Measurements from ENCODE around the gene OPN5. TPM values are rescaled to one million over a fixed set of nuclear protein-coding genes. Genes with fewer than 3 reads are reported as not detected.

OPN5 gene
- total and polyA plus RNA-seq, 8 donors, result not detected

GRCh38 chr6:47785182-47785581 lies 3.4 kb downstream of the OPN5 start:
- TF ChIP-seq CTCF (IDR thresholded peaks at IDR 0.05), result no peak
- Histone ChIP-seq H3K27me3 (peaks cover 0 to 10% (median 0%) of the 10 kb centered on the region in 4 donors), H3K4me1 (peaks cover 0 to 3% (median 0%) of the 10 kb centered on the region in 3 donors), H3K27ac (no peak overlapping the region), H3K36me3 (no peaks in the 10 kb centered on the region), H3K9me3 (no peaks in the 10 kb centered on the region), H3K4me3 (no peak overlapping the region)
- 38 to 42% methylated on average over 2 of the region's 2 CpGs for WGBS, 2 donors
- ATAC-seq, result no peak
- DNase-seq, result no peak
- FAIRE-seq, result no peak
- intact Hi-C loops (cut with DNase I), result no loop called here

GRCh38 chr6:47787620-47788497 lies 6.0 kb downstream of the OPN5 start:
- no peaks in the 10 kb centered on the region for H3K9me3 ChIP-seq
- WGBS, 2 donors, result 12 to 13% methylated on average over 20 of the region's 20 CpGs
- peaks cover 0 to 3% (median 0%) of the 10 kb centered on the region in 3 donors for H3K4me1 ChIP-seq
- H3K4me3 ChIP-seq, result peak overlapping the region in 1 of 4 donors; percentile 6
- FAIRE-seq (no peak), ATAC-seq (peak; percentile 89 to 98 (median 96)), DNase-seq (peak; percentile 31 to 86 (median 66))
- no peak overlapping the region for H3K27ac ChIP-seq
- intact Hi-C loops (cut with DNase I), result no loop called here
- peaks cover 0 to 14% (median 0%) of the 10 kb centered on the region in 4 donors for H3K27me3 ChIP-seq
- H3K36me3 ChIP-seq, result no peaks in the 10 kb centered on the region
- peak; percentile 85 to 94 (median 86) for TF ChIP-seq CTCF (IDR thresholded peaks at IDR 0.05)

DNA sequence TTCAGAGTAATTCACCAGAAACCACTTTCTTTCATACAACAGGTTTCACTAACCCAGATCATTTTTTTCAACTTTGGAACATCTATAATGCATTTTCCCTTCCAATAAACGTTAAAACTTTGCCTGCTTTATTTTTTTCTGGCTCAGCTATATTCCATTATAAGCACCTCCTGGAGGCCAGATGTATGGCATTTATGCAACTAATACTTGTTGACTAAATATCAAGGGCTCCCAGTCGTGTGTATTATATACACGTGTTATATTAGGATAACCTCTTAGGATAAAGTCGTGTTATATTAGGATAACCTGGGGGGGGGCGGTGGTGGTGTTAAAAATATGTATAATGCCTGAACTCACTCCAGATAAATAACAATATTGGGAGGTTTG lies 6.7 kb downstream of the OPN5 start:
- Histone ChIP-seq H3K36me3 (no peaks in the 10 kb centered on the region), H3K9me3 (no peaks in the 10 kb centered on the region), H3K27ac (no peak overlapping the region), H3K27me3 (peaks cover 0 to 14% (median 0%) of the 10 kb centered on the region in 4 donors), H3K4me1 (peaks cover 0 to 3% (median 0%) of the 10 kb centered on the region in 3 donors), H3K4me3 (no peak overlapping the region)
- ATAC-seq, result peak in 1 of 4 donors; percentile 8
- intact Hi-C loops (cut with DNase I), result no loop called here
- WGBS, 2 donors, result 33 to 39% methylated on average over 5 of the region's 5 CpGs
- TF ChIP-seq CTCF (IDR thresholded peaks at IDR 0.05), result no peak
- no peak for FAIRE-seq
- DNase-seq, result no peak

DNA sequence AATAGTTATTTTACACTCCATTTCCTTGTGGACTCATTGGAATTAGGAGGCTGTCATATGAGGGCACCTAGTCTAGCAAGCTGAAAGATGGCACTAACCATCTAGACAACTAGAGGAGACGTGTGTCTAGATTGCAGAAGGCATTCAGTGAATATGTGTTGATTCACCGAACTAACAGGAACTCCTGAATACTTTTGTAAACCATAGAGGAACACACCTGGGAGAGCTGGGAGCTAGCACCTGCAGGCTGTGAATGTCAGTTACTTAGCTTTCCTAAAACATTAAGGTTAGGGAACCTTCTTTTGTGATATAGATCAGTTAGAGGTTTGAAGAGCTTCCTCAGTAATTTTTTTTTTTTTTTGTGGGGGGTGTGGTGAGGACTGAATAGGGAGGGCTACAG lies 7.7 kb downstream of the OPN5 start:
- FAIRE-seq, result no peak

More for the DNA sequence above, 7.7 kb downstream of the OPN5 start:
- DNase-seq (no peak), ATAC-seq (no peak)
- Histone ChIP-seq H3K27ac (no peak overlapping the region), H3K27me3 (peaks cover 0 to 14% (median 0%) of the 10 kb centered on the region in 4 donors), H3K4me3 (no peak overlapping the region), H3K4me1 (peaks cover 0 to 3% (median 0%) of the 10 kb centered on the region in 3 donors), H3K36me3 (no peaks in the 10 kb centered on the region), H3K9me3 (no peaks in the 10 kb centered on the region)
- TF ChIP-seq CTCF (IDR thresholded peaks at IDR 0.05), result no peak
- intact Hi-C loops (cut with DNase I), result no loop called here
- WGBS, 2 donors, result 51 to 64% methylated on average over 2 of the region's 2 CpGs
